ENCODE measurements around the gene C19orf47.

DNA sequence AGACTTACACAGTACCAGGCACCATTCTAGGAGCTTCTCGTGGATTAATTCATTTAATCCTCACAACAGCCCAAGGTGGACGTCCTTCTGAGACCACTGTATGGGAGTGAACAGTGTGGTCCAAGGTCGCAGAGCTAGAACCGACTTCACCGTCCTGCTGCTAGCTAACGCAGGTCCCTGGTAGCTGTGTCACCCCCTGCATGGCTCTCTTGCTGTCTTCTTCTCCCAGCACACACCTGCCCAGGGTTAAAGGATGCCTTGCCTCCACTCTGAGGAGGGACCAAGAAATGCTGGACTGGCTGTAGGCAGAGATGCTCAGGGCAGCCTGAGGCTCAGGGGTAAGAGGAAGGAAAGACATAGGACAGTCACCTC lies 66.0 kb downstream of the C19orf47 start:
- no peak for TF ChIP-seq CTCF (conservative IDR thresholded peaks at IDR 0.05 in 1 of 2, IDR thresholded peaks at IDR 0.05 in 1 of 2; ENCODE audit: extremely low read depth in 1 of 2, insufficient read depth in 1 of 2, low read depth in 1 of 2, low read length in 2 of 2)
- no peak for TF ChIP-seq EZH2 (IDR thresholded peaks at IDR 0.05; ENCODE audit: borderline replicate concordance, low read length)

Data from mammary epithelial cell (primary cell).